Stomach (tissue), 9 donors: ENCODE measurements around the gene NME7. TPM values are rescaled to one million over a fixed set of nuclear protein-coding genes. Genes with fewer than 3 reads are reported as not detected.
A peak's percentile ranks its signal among the peaks of the same experiment; 100 is the strongest.

Experiments
- DNase-seq, 2 donors: peaks; one replicate each; pipeline versions ENCODE4 v3.0.0 to v3.0.0-alpha.2; 2013 to 2019
- H3K27ac ChIP-seq, 5 donors: fragments of 200-600 bp in 4 of 5; sonication (generic) in 4 of 5; one replicate each; pipeline ENCODE4 v1.5.1; 2013 to 2019; ENCODE audit warnings: mild to moderate bottlenecking in 1 of 5, moderate library complexity in 1 of 5
- H3K27me3 ChIP-seq, 3 donors: fragments of 200-600 bp; sonication (generic); one replicate each; pipeline ENCODE4 v1.5.1; 2017 to 2019; ENCODE audit warnings: mixed run types in 1 of 3
- H3K36me3 ChIP-seq, 4 donors: fragments of 200-600 bp; sonication (generic); 1 replicate in 3 of 4; 2 replicates in 1 of 4; pipeline ENCODE4 v1.5.1; 2016 to 2019
- H3K4me1 ChIP-seq, 4 donors: fragments of 200-600 bp; sonication (generic); one replicate each; pipeline ENCODE4 v1.5.1; 2016 to 2019
- H3K4me3 ChIP-seq, 4 donors: fragments of 200-600 bp; sonication (generic) in 3 of 4; one replicate each; pipeline ENCODE4 v1.5.1; 2016 to 2019; ENCODE audit warnings: mild to moderate bottlenecking in 1 of 4
- H3K9me3 ChIP-seq, 4 donors: fragments of 200-600 bp; sonication (generic); one replicate each; pipeline ENCODE4 v1.5.1; 2016 to 2019
- CTCF ChIP-seq, 7 experiments: fragments of 450-650 bp in 4 of 7; fragments of 200-600 bp in 3 of 7; sonication (generic) in 3 of 7; IDR thresholded peaks; one replicate each; pipeline ENCODE4 v1.5.1; 2016 to 2019; ENCODE audit warnings: antibody characterized with exemption in 7 of 7, control low read depth in 2 of 7, mild to moderate bottlenecking in 1 of 7
- EP300 ChIP-seq: sonication (generic); formaldehyde crosslinking; IDR thresholded peaks from one replicate; pipeline ENCODE4 v1.6.1; 2017; ENCODE audit warnings: antibody characterized with exemption
- POLR2A ChIP-seq, 4 donors: fragments of 450-650 bp; IDR thresholded peaks; one replicate each; pipeline ENCODE4 v1.6.1; 2016; ENCODE audit warnings: antibody characterized with exemption in 4 of 4, control low read depth in 2 of 4, mild to moderate bottlenecking in 1 of 4, moderate library complexity in 1 of 4
- POLR2AphosphoS5 ChIP-seq, 3 donors: sonication (generic); formaldehyde crosslinking; IDR thresholded peaks; one replicate each; pipeline ENCODE4 v1.6.1; 2016; ENCODE audit warnings: antibody characterized with exemption in 3 of 3
- WGBS, 5 donors: extraction: QIAGEN DNeasy Blood & Tissue Kit in 3 of 5; methylation state at CpG; one replicate each; pipeline versions ENCODE4 v1.1.5 to v1.1.7; 2013 to 2018; 5-methylcytosine and 5-hydroxymethylcytosine counted together
- intact Hi-C: fragments of 100-400 bp; cut with DNase I; formaldehyde crosslinking; loops from one replicate; pipeline ENCODE4 v1.15.1; 2023; ENCODE audit warnings: low total_unique reads
- polyA plus RNA-seq, 3 donors: library from polyadenylated mRNA; stranded (reverse); fragments of 200-250 nt; gene quantifications; one replicate each; pipeline ENCODE4 v1.2.3, GENCODE V29; 2013
- total RNA-seq, 5 donors: library from RNA; depleted of rRNA; stranded (reverse); fragments of >200 nt; gene quantifications; one replicate each; pipeline versions ENCODE4 v1.1.0 to v1.2.3, GENCODE V29; 2014 to 2016
- donor health status: healthy with polysubstance abuse.
- donor health status: Bipolar disorder and iron deficiency.
- donor health status: healthy.

The NME7 gene
- total and polyA plus RNA-seq, 8 donors = 7.6 to 44.3 (median 8.2) TPM; not detected in 1

- Histone ChIP-seq H3K36me3 (peaks cover 8 to 16% (median 13%) of the 10 kb centered on the region in 4 donors), H3K4me3 (peak overlapping the region; percentile 75 to 96 (median 79)), H3K9me3 (no peaks in the 10 kb centered on the region), H3K27me3 (no peaks in the 10 kb centered on the region), H3K27ac (peak overlapping the region; percentile 94 to 98 (median 96)), H3K4me1 (peaks cover 33 to 71% (median 53%) of the 10 kb centered on the region in 4 donors)
- peak in 1 of 2 donors; percentile 74 for DNase-seq
- intact Hi-C loops = no loop called here
- TF ChIP-seq POLR2AphosphoS5 (IDR thresholded peaks at IDR 0.05) = peak; percentile 8 to 56 (median 27)
- TF ChIP-seq CTCF (IDR thresholded peaks at IDR 0.05) = no peak
- WGBS, 5 donors = 14 to 28% (median 23%) methylated on average over 9 of the region's 9 CpGs
Measured at GRCh38 chr1:169107603-169108208, 259.9 kb downstream of the NME7 start.

- WGBS, 5 donors = 1 to 2% (median 1%) methylated on average over 15 to 41 of the region's 41 CpGs
- no peaks in the 10 kb centered on the region for H3K9me3 ChIP-seq
- intact Hi-C loops = no loop called here
- peaks cover 1 to 10% (median 8%) of the 10 kb centered on the region in 4 donors for H3K36me3 ChIP-seq
- no peaks in the 10 kb centered on the region for H3K27me3 ChIP-seq
- peak overlapping the region; percentile 75 to 96 (median 79) for H3K4me3 ChIP-seq
- no peak for TF ChIP-seq CTCF (IDR thresholded peaks at IDR 0.05)
- no peak for TF ChIP-seq POLR2A (IDR thresholded peaks at IDR 0.05)
- TF ChIP-seq EP300 = no peak
- no peak for TF ChIP-seq POLR2AphosphoS5 (IDR thresholded peaks at IDR 0.05)
- H3K27ac ChIP-seq = peak overlapping the region; percentile 94 to 98 (median 96)
- peaks cover 29 to 71% (median 49%) of the 10 kb centered on the region in 4 donors for H3K4me1 ChIP-seq
- DNase-seq = peak in 1 of 2 donors; percentile 63
Measured at GRCh38 chr1:169106921-169107602, 260.5 kb downstream of the NME7 start.

GRCh38 chr1:169106095-169106920, 261.3 kb downstream of the NME7 start, which contains the start of gene ATP1B1:
ATP1B1 (plus strand) TSS chr1:169106690; CDS start chr1:169106830, 140 bp downstream.
- Histone ChIP-seq H3K9me3 (no peaks in the 10 kb centered on the region), H3K27me3 (no peaks in the 10 kb centered on the region), H3K27ac (peak within 1 kb of the TSS; percentile 94 to 98 (median 96)), H3K36me3 (peaks cover 0 to 3% (median under 1%) of the 10 kb centered on the region in 4 donors), H3K4me3 (peak within 1 kb of the TSS; percentile 75 to 96 (median 79)), H3K4me1 (peaks cover 24 to 71% (median 48%) of the 10 kb centered on the region in 4 donors)
- no peak for TF ChIP-seq EP300
- TF ChIP-seq CTCF (IDR thresholded peaks at IDR 0.05) = peak in 5 of 7 experiments; percentile 48 to 87 (median 70)
- peak in 2 of 4 donors; percentile 86 to 98 for TF ChIP-seq POLR2A (IDR thresholded peaks at IDR 0.05)
- peak; percentile 93 to 99 (median 98) for TF ChIP-seq POLR2AphosphoS5 (IDR thresholded peaks at IDR 0.05)
- intact Hi-C loops = no loop called here
- peak; percentile 94 to 97 for DNase-seq
- WGBS, 5 donors = 0 to 1% (median 0%) methylated on average over 10 to 97 of the region's 100 CpGs
